Subcutaneous adipose tissue (tissue), 4 donors: ENCODE measurements around the gene CNNM2. TPM values are rescaled to one million over a fixed set of nuclear protein-coding genes. Genes with fewer than 3 reads are reported as not detected.

ENCODE experiments used
- total RNA-seq, 4 donors: library from RNA; depleted of rRNA; stranded (reverse); fragments of >200 nt; gene quantifications; one replicate each; pipeline ENCODE4 v1.1.0, GENCODE V29; 2016
- TF ChIP-seq, protein P1 (sequence below): fragments of 450-650 bp; IDR thresholded peaks from one replicate; pipeline ENCODE4 v1.5.1; 2016; ENCODE audit warnings: low read depth, mild to moderate bottlenecking, control low read depth, antibody characterized with exemption, moderate library complexity

CNNM2 gene
- total RNA-seq, 4 donors from 2014 or later: 3.3 to 9.6 (median 5.1) TPM

DNA sequence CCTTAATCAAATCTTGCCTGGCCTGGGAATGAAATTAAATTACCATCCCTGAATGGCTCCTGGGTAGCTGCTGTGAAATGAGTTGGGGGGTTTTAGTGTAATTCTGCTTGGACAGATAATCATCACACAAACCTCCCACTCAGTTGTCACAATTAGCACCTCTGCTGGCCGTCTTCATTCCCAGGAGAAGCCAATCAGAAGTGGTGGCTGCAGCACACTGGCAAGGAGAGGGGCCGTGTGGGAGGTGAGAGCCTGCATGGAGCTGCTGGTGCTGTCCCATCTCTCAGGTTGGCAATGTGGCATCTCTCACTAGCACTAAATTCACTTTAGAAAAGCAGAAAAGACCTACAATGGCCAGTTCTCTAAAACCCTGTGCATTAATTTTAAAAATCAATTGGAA is 182.5 kb downstream of the CNNM2 start:
- TF ChIP-seq, protein P1, sequence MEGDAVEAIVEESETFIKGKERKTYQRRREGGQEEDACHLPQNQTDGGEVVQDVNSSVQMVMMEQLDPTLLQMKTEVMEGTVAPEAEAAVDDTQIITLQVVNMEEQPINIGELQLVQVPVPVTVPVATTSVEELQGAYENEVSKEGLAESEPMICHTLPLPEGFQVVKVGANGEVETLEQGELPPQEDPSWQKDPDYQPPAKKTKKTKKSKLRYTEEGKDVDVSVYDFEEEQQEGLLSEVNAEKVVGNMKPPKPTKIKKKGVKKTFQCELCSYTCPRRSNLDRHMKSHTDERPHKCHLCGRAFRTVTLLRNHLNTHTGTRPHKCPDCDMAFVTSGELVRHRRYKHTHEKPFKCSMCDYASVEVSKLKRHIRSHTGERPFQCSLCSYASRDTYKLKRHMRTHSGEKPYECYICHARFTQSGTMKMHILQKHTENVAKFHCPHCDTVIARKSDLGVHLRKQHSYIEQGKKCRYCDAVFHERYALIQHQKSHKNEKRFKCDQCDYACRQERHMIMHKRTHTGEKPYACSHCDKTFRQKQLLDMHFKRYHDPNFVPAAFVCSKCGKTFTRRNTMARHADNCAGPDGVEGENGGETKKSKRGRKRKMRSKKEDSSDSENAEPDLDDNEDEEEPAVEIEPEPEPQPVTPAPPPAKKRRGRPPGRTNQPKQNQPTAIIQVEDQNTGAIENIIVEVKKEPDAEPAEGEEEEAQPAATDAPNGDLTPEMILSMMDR: no peak

DNA sequence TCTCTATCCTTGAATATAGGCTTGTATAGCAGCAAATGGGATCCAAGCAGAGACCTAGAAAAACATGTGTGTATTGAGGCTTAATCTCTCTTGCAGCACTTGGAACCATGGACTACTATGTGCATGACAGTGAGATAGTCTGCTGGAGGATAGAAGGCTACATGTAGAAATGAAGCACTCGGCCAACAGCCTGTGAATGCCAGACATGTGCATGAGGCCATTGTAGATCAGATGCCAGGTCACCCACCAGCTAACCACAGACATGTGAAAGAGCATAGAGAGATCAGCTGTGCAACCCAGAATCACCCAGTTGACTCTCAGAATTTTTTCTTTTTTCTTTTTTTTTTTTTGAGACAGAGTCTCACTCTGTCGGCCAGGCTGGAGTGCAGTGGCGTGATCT is 184.1 kb downstream of the CNNM2 start:
- TF ChIP-seq, protein P1: no peak

DNA sequence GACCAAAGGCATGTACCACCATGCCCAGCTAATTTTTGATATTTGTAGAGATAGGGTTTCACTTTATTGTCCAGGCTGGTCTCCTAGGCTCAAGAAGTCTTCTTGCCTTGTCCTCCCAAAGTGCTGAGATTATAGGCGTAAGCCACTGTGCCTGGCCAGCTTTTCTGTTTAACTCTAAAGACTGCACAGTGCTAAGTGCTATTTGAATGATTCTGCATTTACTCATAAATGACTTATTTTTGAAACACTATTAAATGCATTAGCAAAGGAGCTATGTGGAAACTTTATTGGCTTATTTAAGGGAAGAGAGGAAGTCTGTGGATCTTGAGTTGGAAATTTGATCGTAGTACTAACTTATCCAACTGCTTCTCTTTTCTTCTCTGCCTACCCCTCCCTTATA is 185.9 kb downstream of the CNNM2 start:
- TF ChIP-seq, protein P1: no peak

DNA sequence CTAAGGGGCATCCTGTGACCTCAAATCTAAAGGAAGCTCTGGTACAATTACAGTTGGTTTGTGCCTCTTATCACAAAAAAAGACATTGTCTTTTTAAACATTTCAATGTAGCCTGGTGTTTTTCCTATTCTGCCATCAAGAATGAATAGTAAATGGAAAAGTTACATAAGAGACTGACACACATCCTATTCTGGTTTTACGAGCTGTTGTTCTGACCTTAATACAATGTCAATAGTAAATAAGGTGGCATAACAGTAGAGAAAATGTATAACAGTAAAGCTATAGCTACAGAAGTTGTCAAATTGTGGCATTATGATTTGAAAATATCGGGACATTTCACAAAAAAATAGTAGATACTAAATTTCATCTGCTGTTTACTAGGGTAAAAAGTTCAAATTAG is 186.6 kb downstream of the CNNM2 start:
- TF ChIP-seq, protein P1: no peak

DNA sequence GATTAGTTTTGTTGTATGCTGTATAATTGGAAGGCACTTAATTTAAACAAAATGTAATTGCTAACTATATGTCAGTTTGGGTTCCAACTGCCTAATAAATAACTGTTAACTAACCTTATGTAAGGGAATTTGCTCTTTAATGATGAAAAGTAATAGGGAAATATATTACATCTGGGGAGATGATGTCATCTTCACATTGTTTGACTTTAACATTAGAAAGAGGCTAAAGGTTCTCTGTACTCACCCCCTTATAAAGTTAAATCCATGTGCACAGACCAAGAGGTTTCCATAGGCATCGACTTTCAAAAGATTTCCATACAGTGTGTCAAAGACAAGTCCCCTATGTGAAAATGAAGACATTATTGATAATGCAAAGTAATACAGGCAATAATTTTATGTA is 187.4 kb downstream of the CNNM2 start:
- TF ChIP-seq, protein P1: no peak

DNA sequence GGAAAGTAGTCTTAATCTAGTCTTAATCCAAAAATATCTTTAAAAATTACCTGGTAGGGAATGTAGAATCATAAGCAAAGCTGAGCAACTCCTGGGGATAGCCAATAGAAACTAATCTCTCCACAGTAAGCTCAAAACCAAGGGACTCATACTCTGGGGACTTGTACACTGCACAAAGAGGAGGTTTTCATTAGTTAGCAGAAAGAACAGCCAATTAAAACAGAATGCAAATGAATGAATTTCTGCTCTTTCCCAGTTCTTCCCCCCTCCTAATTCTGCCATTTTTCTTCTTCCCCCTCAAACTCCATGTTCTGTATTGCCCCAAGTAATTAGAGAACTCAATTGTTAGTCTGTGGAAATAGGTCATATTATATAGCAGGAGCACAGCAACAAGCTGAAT is 188.4 kb downstream of the CNNM2 start:
- TF ChIP-seq, protein P1: no peak

DNA sequence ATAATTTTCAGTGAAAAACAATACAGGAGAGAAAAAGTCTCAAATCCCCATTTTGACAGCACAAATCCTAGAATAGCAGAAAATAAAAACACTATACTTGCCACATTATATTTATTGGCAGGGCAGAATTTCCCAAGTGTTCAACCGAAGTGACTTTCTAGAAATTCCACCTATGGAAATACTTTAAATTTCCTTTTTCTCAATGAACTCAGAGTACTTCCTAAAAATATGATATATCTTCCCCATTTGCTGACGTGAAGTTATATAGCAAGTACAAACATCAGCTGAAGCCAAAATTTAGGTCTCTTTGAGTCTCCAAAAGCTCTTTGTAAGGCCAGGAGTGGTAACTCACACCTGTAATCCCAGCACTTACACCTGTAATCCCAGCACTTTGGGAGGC is 191.7 kb downstream of the CNNM2 start:
- TF ChIP-seq, protein P1: no peak
